ENCODE measurements around the gene RNF145.

GRCh38 chr5:159183247-159183646, 26.1 kb downstream of the RNF145 start:
- TF ChIP-seq CTCF (IDR thresholded peaks at IDR 0.05) (no peak), POLR2A (IDR thresholded peaks at IDR 0.05) (no peak), POLR2AphosphoS5 (IDR thresholded peaks at IDR 0.05) (no peak)
